ENCODE results near the gene CIAO3.
"Not testable (repeated sequence)": the region's sequence is repeated elsewhere in the genome, so short reads cannot be mapped to it uniquely, and the experiment has no call there.

The CIAO3 gene

GRCh38 chr16:780296-780695 lies 39.5 kb upstream of the CIAO3 start:
- TF ChIP-seq CTCF (IDR thresholded peaks at IDR 0.05) = no peak
- TF ChIP-seq ZFX (IDR thresholded peaks at IDR 0.05; ENCODE audit: borderline replicate concordance) = no peak
- H3K27ac ChIP-seq = no peak overlapping the region

- TF ChIP-seq CTCF (IDR thresholded peaks at IDR 0.05) = no peak
- TF ChIP-seq ZFX (IDR thresholded peaks at IDR 0.05; ENCODE audit: borderline replicate concordance) = no peak
- H3K27ac ChIP-seq = no peak overlapping the region
Measured at GRCh38 chr16:779561-779960, 38.8 kb upstream of the CIAO3 start.

- H3K27ac ChIP-seq = no peak overlapping the region
- TF ChIP-seq ZFX (IDR thresholded peaks at IDR 0.05; ENCODE audit: borderline replicate concordance) = no peak
Measured at GRCh38 chr16:778909-779527, 38.2 kb upstream of the CIAO3 start.

GRCh38 chr16:778447-778846 lies 37.6 kb upstream of the CIAO3 start:
- H3K27ac ChIP-seq = no peak overlapping the region
- TF ChIP-seq CTCF (IDR thresholded peaks at IDR 0.05) (no peak), ZFX (IDR thresholded peaks at IDR 0.05; ENCODE audit: borderline replicate concordance) (no peak)

- no peak overlapping the region for H3K27ac ChIP-seq
- TF ChIP-seq CTCF (IDR thresholded peaks at IDR 0.05) = no peak
- TF ChIP-seq ZFX (IDR thresholded peaks at IDR 0.05; ENCODE audit: borderline replicate concordance) = no peak
Measured at GRCh38 chr16:777826-778225, 37.0 kb upstream of the CIAO3 start.

- no peak overlapping the region for H3K27ac ChIP-seq
- TF ChIP-seq CTCF (IDR thresholded peaks at IDR 0.05) = no peak
- no peak for TF ChIP-seq ZFX (IDR thresholded peaks at IDR 0.05; ENCODE audit: borderline replicate concordance)
Measured at GRCh38 chr16:776824-777223, 36.0 kb upstream of the CIAO3 start.

GRCh38 chr16:776298-776697 lies 35.5 kb upstream of the CIAO3 start:
- H3K27ac ChIP-seq = not testable (repeated sequence)

- TF ChIP-seq CTCF (IDR thresholded peaks at IDR 0.05) = no peak
- TF ChIP-seq ZFX (IDR thresholded peaks at IDR 0.05; ENCODE audit: borderline replicate concordance) = no peak
- no peak overlapping the region for H3K27ac ChIP-seq
Measured at GRCh38 chr16:775236-775796, 34.5 kb upstream of the CIAO3 start.

Measured in 22Rv1 (cell line).